K562 (cell line): ENCODE results near the gene OSBPL3. TPM values are rescaled to one million over a fixed set of nuclear protein-coding genes. Genes with fewer than 3 reads are reported as not detected.

ENCODE experiments used
- ATAC-seq: fragments of 200-7000 bp; cut with Tn5 transposase; 3 replicates; pipeline ENCODE4 v1.9.1; 2020; ENCODE audit warnings: moderate library complexity
- BruUV-seq: library from RNA; stranded (reverse); fragments of 400-500 nt; replicated peaks from 2 replicates; lab custom pipeline; 2021; lab: Mats Ljungman, UMichigan
- CTCF ChIA-PET: fragments of 300-600 bp; formaldehyde crosslinking; extraction: SDS; loops from one replicate; lab custom pipeline; 2021; ENCODE audit warnings: low intra/inter-chr PET ratio; lab: Yijun Ruan, JAX
- POLR2A ChIA-PET: fragments of 300-600, 350-650 bp; sonication (Branson Sonifier 250); formaldehyde crosslinking; extraction: SDS; loops from one replicate; lab custom pipeline; 2021; ENCODE audit warnings: antibody characterized with exemption, inconsistent platforms; lab: Yijun Ruan, JAX
- DNase-seq, 4 experiments: peaks; one replicate each; pipeline versions ENCODE4 v3.0.0 to v3.0.0-alpha.2; 2011 to 2018; ENCODE audit warnings: low spot score in 3 of 4, mixed read lengths in 3 of 4; ENCODE audit errors: extremely low read depth in 1 of 4
- FAIRE-seq: peaks from 2 replicates; lab custom pipeline; 2011; peaks lifted over from hg19 to GRCh38; lab: Jason Lieb, UNC
- H2AFZ ChIP-seq: 2 replicates; pipeline ENCODE4 v1.6.0; 2011; ENCODE audit warnings: low read depth, low read length, control low read depth, inconsistent platforms
- H3K27ac ChIP-seq: fragments of 200-600 bp; 3 replicates; pipeline ENCODE4 v1.8.0; 2011; ENCODE audit warnings: low read depth, mild to moderate bottlenecking, control low read depth, inconsistent platforms, low read length, moderate library complexity, mixed read lengths; ENCODE audit errors: extremely low read depth
- H3K27me3 ChIP-seq, 2 experiments: fragments of 300-600 bp in 1 of 2; 2 replicates in 1 of 2; 3 replicates in 1 of 2; pipeline versions ENCODE4 v1.6.0 to v1.8.0; 2011; ENCODE audit warnings: inconsistent platforms in 2 of 2, low read length in 2 of 2, mild to moderate bottlenecking in 1 of 2, mixed read lengths in 1 of 2, moderate library complexity in 1 of 2; ENCODE audit not compliant: control insufficient read depth in 2 of 2, insufficient read depth in 2 of 2
- H3K36me3 ChIP-seq: fragments of 300-600 bp; 3 replicates; pipeline ENCODE4 v1.8.0; 2011; ENCODE audit warnings: mild to moderate bottlenecking, low read length, inconsistent platforms; ENCODE audit not compliant: control insufficient read depth, insufficient read depth
- H3K4me1 ChIP-seq, 2 experiments: fragments of 200-600 bp in 1 of 2; replicated peaks in 1 of 2; 2 replicates in 1 of 2; 3 replicates in 1 of 2; pipeline versions ENCODE4 v1.5.1 to v1.8.0; 2011; ENCODE audit warnings: inconsistent platforms in 2 of 2, low read length in 2 of 2, mild to moderate bottlenecking in 1 of 2, mixed read lengths in 1 of 2, moderate library complexity in 1 of 2; ENCODE audit not compliant: control insufficient read depth in 2 of 2, insufficient read depth in 2 of 2
- H3K4me2 ChIP-seq: 2 replicates; pipeline ENCODE4 v1.6.1; 2011; ENCODE audit warnings: low read length, control low read depth, inconsistent platforms, mixed read lengths; ENCODE audit not compliant: insufficient read depth
- H3K4me3 ChIP-seq: fragments of 200-600 bp; sonication (generic), shearing (Covaris generic); 2 replicates; pipeline ENCODE4 v1.5.1; 2016; ENCODE audit warnings: control low read depth, inconsistent platforms
- H3K79me2 ChIP-seq: fragments of 200-600 bp; 3 replicates; pipeline ENCODE4 v1.8.0; 2011; ENCODE audit warnings: low read length, inconsistent platforms; ENCODE audit not compliant: control insufficient read depth, insufficient read depth
- H3K9ac ChIP-seq, 2 experiments: 2 replicates each; pipeline versions ENCODE4 v1.6.0 to v1.6.1; 2011; ENCODE audit warnings: low read depth in 2 of 2, low read length in 2 of 2, control low read depth in 1 of 2, inconsistent platforms in 1 of 2, mild to moderate bottlenecking in 1 of 2, mixed read lengths in 1 of 2; ENCODE audit not compliant: insufficient read depth in 1 of 2
- H3K9me1 ChIP-seq: one replicate; pipeline ENCODE4 v1.6.0; 2011; ENCODE audit warnings: inconsistent platforms, mild to moderate bottlenecking, low read length, moderate library complexity; ENCODE audit not compliant: control insufficient read depth, insufficient read depth
- H3K9me3 ChIP-seq: replicated peaks from 2 replicates; pipeline ENCODE4 v1.5.1; 2011; ENCODE audit warnings: low read depth, low read length, inconsistent platforms; ENCODE audit not compliant: control insufficient read depth, insufficient read depth
- H4K20me1 ChIP-seq: replicated peaks from 2 replicates; pipeline ENCODE4 v1.6.1; 2011; ENCODE audit warnings: low read length, inconsistent platforms, mixed read lengths; ENCODE audit not compliant: control insufficient read depth, insufficient read depth
- BACH1 ChIP-seq: fragments of 200-800 bp; sonication (Bioruptor generic); IDR thresholded peaks from 2 replicates; pipeline ENCODE4 v1.6.1; 2016; ENCODE audit warnings: missing genetic modification characterization, missing compliant biosample characterization
- CBFA2T2 ChIP-seq: fragments of 450-650 bp; conservative IDR thresholded peaks from 2 replicates; pipeline ENCODE4 v1.6.1; 2017; ENCODE audit warnings: mild to moderate bottlenecking
- CCNT2 ChIP-seq: IDR thresholded peaks from 2 replicates; pipeline ENCODE4 v1.6.1; 2011; ENCODE audit warnings: borderline replicate concordance, low read depth, mild to moderate bottlenecking, moderate library complexity, mixed read lengths, low read length; ENCODE audit not compliant: insufficient read length; ENCODE audit errors: extremely low read depth
- DMBX1 ChIP-seq: fragments of 250-450 bp; sonication (Bioruptor Pico); IDR thresholded peaks from 2 replicates; pipeline ENCODE4 v1.8.0; 2022; ENCODE audit warnings: inconsistent platforms, mild to moderate bottlenecking, moderate library complexity, borderline replicate concordance
- DPF2 ChIP-seq: fragments of 450-650 bp; IDR thresholded peaks from 2 replicates; pipeline ENCODE4 v1.6.1; 2016
- EGR1 ChIP-seq: fragments of 450-650 bp; conservative IDR thresholded peaks from 2 replicates; pipeline ENCODE4 v1.6.1; 2017; ENCODE audit warnings: mild to moderate bottlenecking
- EP300 ChIP-seq: IDR thresholded peaks from 2 replicates; pipeline ENCODE4 v1.6.1; 2012; ENCODE audit warnings: low read length, improper control_type of control experiment
- FOSL1 ChIP-seq: fragments of 200-800 bp; sonication (Bioruptor generic); conservative IDR thresholded peaks from 2 replicates; pipeline ENCODE4 v1.6.1; 2016; ENCODE audit warnings: missing genetic modification characterization, missing compliant biosample characterization
- GABPB2 ChIP-seq: fragments of 250-450 bp; sonication (Bioruptor Pico); conservative IDR thresholded peaks from 2 replicates; pipeline ENCODE4 v1.5.1; 2021; ENCODE audit warnings: mild to moderate bottlenecking
- HDAC1 ChIP-seq, 2 experiments: fragments of 450-650 bp; IDR thresholded peaks; 2 replicates each; pipeline ENCODE4 v1.6.1; 2016 to 2017; ENCODE audit warnings: inconsistent platforms in 1 of 2, mild to moderate bottlenecking in 1 of 2, moderate library complexity in 1 of 2
- JUND ChIP-seq, 2 experiments: IDR thresholded peaks; 2 replicates in 1 of 2; 3 replicates in 1 of 2; pipeline ENCODE4 v1.6.1; 2011; ENCODE audit warnings: borderline replicate concordance in 2 of 2, low read depth in 2 of 2, low read length in 2 of 2, improper control_type of control experiment in 1 of 2, missing biosample characterization in 1 of 2, missing genetic modification characterization in 1 of 2, missing genetic modification reagents in 1 of 2
- MECOM ChIP-seq: fragments of 250-450 bp; sonication (Bioruptor Pico); IDR thresholded peaks from 2 replicates; pipeline ENCODE4 v1.8.0; 2022; ENCODE audit warnings: inconsistent platforms
- PPARD ChIP-seq: fragments of 250-450 bp; sonication (Bioruptor Pico); IDR thresholded peaks from 2 replicates; pipeline ENCODE4 v1.8.0; 2022; ENCODE audit warnings: inconsistent platforms, mild to moderate bottlenecking, moderate library complexity
- RNF219 ChIP-seq: fragments of 250-450 bp; sonication (Bioruptor Pico); IDR thresholded peaks from 2 replicates; pipeline ENCODE4 v1.5.0; 2022; ENCODE audit warnings: mild to moderate bottlenecking
- SMAD3 ChIP-seq: fragments of 450-650 bp; formaldehyde crosslinking; conservative IDR thresholded peaks from 2 replicates; pipeline ENCODE4 v1.4.0; 2020; ENCODE audit warnings: mild to moderate bottlenecking
- SMARCA4 ChIP-seq: fragments of 450-650 bp; IDR thresholded peaks from 2 replicates; pipeline ENCODE4 v1.6.1; 2016
- SMARCC2 ChIP-seq: fragments of 450-650 bp; IDR thresholded peaks from 2 replicates; pipeline ENCODE4 v1.6.1; 2017; ENCODE audit warnings: antibody characterized with exemption, moderate library complexity, mild to moderate bottlenecking, low read depth
- TBL1XR1 ChIP-seq, 2 experiments: IDR thresholded peaks; 2 replicates each; pipeline ENCODE4 v1.6.1; 2012; ENCODE audit warnings: improper control_type of control experiment in 2 of 2, low read length in 2 of 2, mild to moderate bottlenecking in 1 of 2
- TCF7 ChIP-seq: sonication (generic); IDR thresholded peaks from 2 replicates; pipeline ENCODE4 v1.6.1; 2016; ENCODE audit warnings: antibody characterized with exemption, borderline replicate concordance
- ZNF197 ChIP-seq: fragments of 200-800 bp; sonication (Bioruptor generic); IDR thresholded peaks from 2 replicates; pipeline ENCODE4 v1.6.1; 2016; ENCODE audit warnings: low read depth, missing genetic modification characterization, missing compliant biosample characterization
- ZNF589 ChIP-seq: fragments of 200-800 bp; sonication (Bioruptor generic); IDR thresholded peaks from 2 replicates; pipeline ENCODE4 v1.6.1; 2016; ENCODE audit warnings: low read depth, missing genetic modification characterization, missing compliant biosample characterization
- WGBS: fragments of 100-300 bp; shearing (Covaris generic); methylation state at CpG from one replicate; pipeline ENCODE4 v1.1.6; 2016; ENCODE audit warnings: low coverage, mixed read lengths; ENCODE audit not compliant: insufficient coverage; ENCODE audit errors: missing lambda C conversion rate; 5-methylcytosine and 5-hydroxymethylcytosine counted together
- in situ Hi-C: fragments of 300-500 bp; cut with MboI; formaldehyde crosslinking; loops from 4 replicates; pipeline ENCODE4 v1.15.0; 2018; ENCODE audit warnings: inconsistent platforms, mixed read lengths
- intact Hi-C: fragments of 100-400 bp; cut with micrococcal nuclease; formaldehyde crosslinking; loops from 2 replicates; pipeline ENCODE4 v1.14.2; 2022
- polyA plus RNA-seq, 8 experiments: library from polyadenylated mRNA; depleted of rRNA in 4 of 8; stranded (reverse) in 5 of 8; unstranded in 3 of 8; fragments of >200 nt; fragmentation: Nextera tagmentation in 2 of 8; fragmentation: Illumina TruSeq in 1 of 8; extraction: Ambion mirVana in 2 of 8; extraction: Trizol in 1 of 8; gene quantifications; 2 replicates each; pipeline versions ENCODE4 v1.2.1 to v1.2.3, GENCODE V29; 2011 to 2014; ENCODE audit warnings: inconsistent platforms in 1 of 8, missing spikeins in 1 of 8
- total RNA-seq, 7 experiments: library from RNA; depleted of rRNA in 6 of 7; stranded (reverse); fragments of >200 nt in 6 of 7; fragmentation: Illumina TruSeq in 2 of 7; extraction: Trizol in 2 of 7; gene quantifications; 2 replicates each; pipeline versions ENCODE4 v1.2.1 to v1.2.3, GENCODE V29; 2011 to 2021; ENCODE audit warnings: low replicate concordance in 1 of 7

The OSBPL3 gene
- total and polyA plus RNA-seq, 9 of the 15 experiments (the other 6 are each of a cell fraction or from before 2014, with no cell fraction given): 4.8 to 37.2 (median 26.5) TPM

GRCh38 chr7:24828891-24829661 is 150.9 kb downstream of the OSBPL3 start:
- Histone ChIP-seq H4K20me1 (no peaks in the 10 kb centered on the region), H3K4me2 (peak overlapping the region; percentile 54), H3K4me3 (no peak overlapping the region), H3K27me3 (no peaks in the 10 kb centered on the region), H3K9ac (peak overlapping the region in 1 of 2 experiments; percentile 30; a peak in 1 of 4 replicates), H3K27ac (no peak overlapping the region), H2AFZ (no peak overlapping the region), H3K4me1 (peaks cover 16 to 57% of the 10 kb centered on the region in 2 experiments; a peak in 4 of 5 replicates), H3K36me3 (peaks cover 55% of the 10 kb centered on the region), H3K79me2 (no peaks in the 10 kb centered on the region), H3K9me3 (no peaks in the 10 kb centered on the region), H3K9me1 (peaks cover 3% of the 10 kb centered on the region)
- BruUV-seq: no TSS peak
- peak in 3 of 4 experiments; percentile 36 to 54 (median 36) for DNase-seq
- ChIA-PET CTCF (no interaction called here), POLR2A (interaction anchor here (0.8 to 1.2 kb wide), 2 partner anchors 13 to 289 kb away, joined by 3 read pairs; no protein-coding TSS in a partner anchor)
- 0% methylated on average over 1 of the region's 1 CpG for WGBS
- intact Hi-C loops: no loop called here
- in situ Hi-C loops: no loop called here
- ATAC-seq: no peak
- peak; percentile 23 for FAIRE-seq
- peak; percentile 84; the same call in 1 of the 2 replicates for TF ChIP-seq DPF2
- no peak for TF ChIP-seq TCF7
- TF ChIP-seq RNF219 (CRISPR knock-in tag): no peak
- TF ChIP-seq DMBX1 (CRISPR knock-in tag): no peak
- no peak for TF ChIP-seq ZNF589 (CRISPR knock-in tag)
- TF ChIP-seq BACH1: no peak
- peak; percentile 76; the same call in 1 of the 2 replicates for TF ChIP-seq EP300
- peak; percentile 62; the same call in 1 of the 2 replicates for TF ChIP-seq JUND (IDR thresholded peaks at IDR 0.05; ENCODE audit: borderline replicate concordance, low read depth, low read length)
- no peak; the same call in 2 of the 3 replicates for TF ChIP-seq JUND (tag; IDR thresholded peaks at IDR 0.05; ENCODE audit: borderline replicate concordance, low read depth, low read length)
- TF ChIP-seq EGR1: peak; percentile 76
- TF ChIP-seq CCNT2: peak; percentile 26
- no peak for TF ChIP-seq PPARD
- no peak for TF ChIP-seq MECOM (CRISPR knock-in tag)
- TF ChIP-seq SMARCA4: peak; percentile 67
- no peak for TF ChIP-seq ZNF197
- TF ChIP-seq SMAD3 (CRISPR knock-in tag): no peak
- 0 out of 4 replicates have a peak, but pooled peaks of 1 of the 2 experiments have one; percentile 27 for TF ChIP-seq HDAC1 (IDR thresholded peaks at IDR 0.05)
- 0 out of 2 replicates have a peak, but pooled peaks have one; percentile 9 for TF ChIP-seq FOSL1
- no peak for TF ChIP-seq GABPB2 (CRISPR knock-in tag)
- 0 out of 2 replicates have a peak, but pooled peaks have one; percentile 44 for TF ChIP-seq SMARCC2
- TF ChIP-seq CBFA2T2: peak; percentile 41; the same call in 1 of the 2 replicates
- peak in 1 of 2 experiments; percentile 56; a peak in 1 of 4 replicates for TF ChIP-seq TBL1XR1 (IDR thresholded peaks at IDR 0.05; ENCODE audit: low read length in 2 of 2)
